Caco-2 (cell line): ENCODE measurements around the gene TDO2. TPM values are rescaled to one million over a fixed set of nuclear protein-coding genes. Genes with fewer than 3 reads are reported as not detected.

ENCODE experiments used
- BruUV-seq: library from RNA; stranded (reverse); fragments of 400-500 nt; replicated peaks from 2 replicates; lab custom pipeline; 2021; lab: Mats Ljungman, UMichigan
- CTCF ChIA-PET: fragments of 300-600 bp; sonication (Branson Sonifier 250); formaldehyde crosslinking; loops from one replicate; lab custom pipeline; 2022; ENCODE audit warnings: antibody characterized with exemption; lab: Charles Lee
- POLR2A ChIA-PET: fragments of 300-600 bp; sonication (Branson Sonifier 250); formaldehyde crosslinking; loops from one replicate; lab custom pipeline; 2022; ENCODE audit warnings: antibody characterized with exemption; lab: Charles Lee
- DNase-seq, 2 experiments: peaks; one replicate each; pipeline versions ENCODE4 v3.0.0 to v3.0.0-alpha.2; 2020 to 2022
- H3K27me3 ChIP-seq: replicated peaks from 2 replicates; pipeline ENCODE4 v1.6.0; 2011; ENCODE audit warnings: low read length; ENCODE audit not compliant: control insufficient read depth, insufficient read depth
- H3K36me3 ChIP-seq: 2 replicates; pipeline ENCODE4 v1.5.1; 2011; ENCODE audit warnings: low read length; ENCODE audit not compliant: control insufficient read depth, insufficient read depth
- H3K4me1 ChIP-seq: fragments of 250-450 bp; sonication (Bioruptor Pico); 2 replicates; pipeline ENCODE4 v1.5.1; 2020; ENCODE audit warnings: mild to moderate bottlenecking
- H3K4me3 ChIP-seq: 2 replicates; pipeline ENCODE4 v1.5.1; 2011; ENCODE audit warnings: low read depth, mild to moderate bottlenecking, control low read depth, low read length
- H3K9me3 ChIP-seq: fragments of 250-450 bp; sonication (Bioruptor Pico); 2 replicates; pipeline ENCODE4 v1.5.1; 2020; ENCODE audit warnings: mild to moderate bottlenecking, moderate library complexity
- H3K27ac Mint-ChIP-seq: one replicate; pipeline ENCODE4 v1.8.0; 2022; ENCODE audit warnings: mixed read lengths; ENCODE audit not compliant: unreplicated experiment
- H3K27me3 Mint-ChIP-seq: one replicate; pipeline ENCODE4 v1.8.0; 2022; ENCODE audit warnings: mixed read lengths; ENCODE audit not compliant: insufficient read depth, unreplicated experiment
- H3K36me3 Mint-ChIP-seq: one replicate; pipeline ENCODE4 v1.8.0; 2022; ENCODE audit warnings: mild to moderate bottlenecking, mixed read lengths; ENCODE audit not compliant: insufficient read depth, unreplicated experiment
- H3K4me1 Mint-ChIP-seq: one replicate; pipeline ENCODE4 v1.8.0; 2022; ENCODE audit warnings: low read depth, mixed read lengths; ENCODE audit not compliant: unreplicated experiment
- H3K4me3 Mint-ChIP-seq: one replicate; pipeline ENCODE4 v1.8.0; 2022; ENCODE audit warnings: mild to moderate bottlenecking, moderate library complexity, mixed read lengths; ENCODE audit not compliant: unreplicated experiment
- H3K9me3 Mint-ChIP-seq: one replicate; pipeline ENCODE4 v1.8.0; 2022; ENCODE audit warnings: mixed read lengths; ENCODE audit not compliant: unreplicated experiment
- CTCF ChIP-seq, 2 experiments: fragments of 200-600 bp in 1 of 2; IDR thresholded peaks; 1 replicate in 1 of 2; 2 replicates in 1 of 2; pipeline versions ENCODE4 v1.5.1 to v1.8.0; 2011 to 2022; ENCODE audit warnings: antibody characterized with exemption in 1 of 2, control low read depth in 1 of 2, inconsistent platforms in 1 of 2, low read depth in 1 of 2, low read length in 1 of 2, mild to moderate bottlenecking in 1 of 2, moderate library complexity in 1 of 2; ENCODE audit not compliant: insufficient read depth in 1 of 2, severe bottlenecking in 1 of 2, unreplicated experiment in 1 of 2
- intact Hi-C: fragments of 100-400 bp; cut with micrococcal nuclease; formaldehyde crosslinking; loops from one replicate; pipeline ENCODE4 v1.10.0; 2022; ENCODE audit not compliant: unreplicated experiment
- total RNA-seq: library from RNA; stranded (reverse); gene quantifications from 2 replicates; pipeline ENCODE4 v1.2.3, GENCODE V29; 2022

The TDO2 gene
- total RNA-seq, 1 experiment from 2014 or later: 4.7 TPM

GRCh38 chr4:155899891-155900290, 3.6 kb upstream of the TDO2 start:
- Mint-ChIP-seq H3K4me1 (peaks cover 14% of the 10 kb centered on the region), H3K27me3 (no peaks in the 10 kb centered on the region), H3K27ac (no peak overlapping the region), H3K9me3 (peaks cover 11% of the 10 kb centered on the region), H3K36me3 (no peaks in the 10 kb centered on the region), H3K4me3 (no peak overlapping the region)
- intact Hi-C loops: loop anchor here (5.0 kb wide), 2 partner anchors 42 to 63 kb away; no protein-coding TSS in a partner anchor
- no peak for TF ChIP-seq CTCF (IDR thresholded peaks at IDR 0.05; ENCODE audit: insufficient read depth in 1 of 2, low read depth in 1 of 2, low read length in 1 of 2, severe bottlenecking in 1 of 2, unreplicated experiment in 1 of 2)
- Histone ChIP-seq H3K36me3 (no peaks in the 10 kb centered on the region), H3K4me1 (peaks cover 30% of the 10 kb centered on the region), H3K9me3 (no peaks in the 10 kb centered on the region; the same call in 1 of the 2 replicates), H3K4me3 (no peak overlapping the region), H3K27me3 (no peaks in the 10 kb centered on the region)
- no TSS peak for BruUV-seq
- ChIA-PET POLR2A (no interaction called here), CTCF (no interaction called here)
- no peak for DNase-seq

- H3K4me1 Mint-ChIP-seq: peaks cover 14% of the 10 kb centered on the region
- Histone ChIP-seq H3K27me3 (no peaks in the 10 kb centered on the region), H3K36me3 (no peaks in the 10 kb centered on the region), H3K4me1 (peaks cover 34% of the 10 kb centered on the region), H3K4me3 (no peak overlapping the region), H3K9me3 (peaks cover 4% of the 10 kb centered on the region)
- H3K9me3 Mint-ChIP-seq: peaks cover 11% of the 10 kb centered on the region
- H3K36me3 Mint-ChIP-seq: no peaks in the 10 kb centered on the region
- ChIA-PET CTCF (no interaction called here), POLR2A (no interaction called here)
- H3K4me3 Mint-ChIP-seq: no peak overlapping the region
- no peak overlapping the region for H3K27ac Mint-ChIP-seq
- no peak for DNase-seq
- intact Hi-C loops: loop anchor here (5.0 kb wide), 2 partner anchors 42 to 63 kb away; no protein-coding TSS in a partner anchor
- BruUV-seq: no TSS peak
- no peaks in the 10 kb centered on the region for H3K27me3 Mint-ChIP-seq
- no peak for TF ChIP-seq CTCF (IDR thresholded peaks at IDR 0.05; ENCODE audit: insufficient read depth in 1 of 2, low read depth in 1 of 2, low read length in 1 of 2, severe bottlenecking in 1 of 2, unreplicated experiment in 1 of 2)
These were observed 3.1 kb upstream of the TDO2 start for GRCh38 chr4:155900381-155900780.

GRCh38 chr4:155901013-155901412, 2.5 kb upstream of the TDO2 start:
- peaks cover 14% of the 10 kb centered on the region for H3K4me1 Mint-ChIP-seq
- H3K27me3 ChIP-seq: no peaks in the 10 kb centered on the region
- no peaks in the 10 kb centered on the region for H3K27me3 Mint-ChIP-seq
- no peak overlapping the region for H3K27ac Mint-ChIP-seq
- CTCF ChIA-PET: no interaction called here
- peaks cover 11% of the 10 kb centered on the region for H3K9me3 Mint-ChIP-seq
- intact Hi-C loops: loop anchor here (5.0 kb wide), 2 partner anchors 41 to 64 kb away; no protein-coding TSS in a partner anchor
- no TSS peak for BruUV-seq
- no peaks in the 10 kb centered on the region for H3K36me3 ChIP-seq
- peaks cover 34% of the 10 kb centered on the region for H3K4me1 ChIP-seq
- no peak for DNase-seq
- POLR2A ChIA-PET: no interaction called here
- TF ChIP-seq CTCF (IDR thresholded peaks at IDR 0.05; ENCODE audit: insufficient read depth in 1 of 2, low read depth in 1 of 2, low read length in 1 of 2, severe bottlenecking in 1 of 2, unreplicated experiment in 1 of 2): no peak
- no peaks in the 10 kb centered on the region for H3K36me3 Mint-ChIP-seq
- H3K4me3 ChIP-seq: no peak overlapping the region
- H3K4me3 Mint-ChIP-seq: no peak overlapping the region
- peaks cover 4% of the 10 kb centered on the region for H3K9me3 ChIP-seq
